H7 (cell line): ENCODE measurements around the gene LAMC1. TPM values are rescaled to one million over a fixed set of nuclear protein-coding genes. Genes with fewer than 3 reads are reported as not detected.
A peak's percentile ranks its signal among the peaks of the same experiment; 100 is the strongest.

Source experiments
- DNase-seq: peaks from one replicate; pipeline ENCODE4 v3.0.0; 2012
- H3K27me3 ChIP-seq: 2 replicates; pipeline ENCODE4 v1.6.0; 2011; ENCODE audit warnings: mild to moderate bottlenecking, low read length; ENCODE audit not compliant: control insufficient read depth, insufficient read depth
- H3K36me3 ChIP-seq: replicated peaks from 2 replicates; pipeline ENCODE4 v1.5.1; 2011; ENCODE audit warnings: low read length; ENCODE audit not compliant: control insufficient read depth, insufficient read depth
- H3K4me3 ChIP-seq: 2 replicates; pipeline ENCODE4 v1.5.1; 2011; ENCODE audit warnings: low read depth, mild to moderate bottlenecking, control low read depth, low read length, moderate library complexity; ENCODE audit not compliant: insufficient read depth
- total RNA-seq: library from RNA; depleted of rRNA; stranded (reverse); fragments of >200 nt; shearing (Covaris generic); gene quantifications from 2 replicates; pipeline ENCODE4 v1.2.3, GENCODE V29; 2014

Gene LAMC1
- total RNA-seq, 1 experiment from 2014 or later: 116 TPM

DNA sequence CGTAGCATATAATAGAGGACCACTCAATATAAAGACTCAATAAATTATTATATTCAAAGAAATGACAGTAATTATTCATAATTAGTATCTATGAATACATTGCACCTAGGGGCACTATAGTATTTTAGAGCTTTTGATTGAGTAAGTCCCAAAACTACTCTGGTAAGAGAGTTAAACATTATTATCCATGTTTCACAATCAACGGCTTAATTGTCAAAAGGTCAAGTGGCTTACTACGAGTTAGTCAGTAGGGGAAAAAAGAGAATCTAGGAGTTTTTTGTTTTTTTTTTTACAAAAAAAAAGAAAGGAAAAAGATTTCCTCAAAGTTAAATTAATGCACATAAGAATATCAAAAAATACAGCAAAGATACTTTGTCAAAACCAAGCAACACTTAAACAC is 20.4 kb upstream of the LAMC1 start:
- Histone ChIP-seq H3K27me3 (no peaks in the 10 kb centered on the region), H3K4me3 (no peak overlapping the region), H3K36me3 (no peaks in the 10 kb centered on the region)
- DNase-seq: no peak

DNA sequence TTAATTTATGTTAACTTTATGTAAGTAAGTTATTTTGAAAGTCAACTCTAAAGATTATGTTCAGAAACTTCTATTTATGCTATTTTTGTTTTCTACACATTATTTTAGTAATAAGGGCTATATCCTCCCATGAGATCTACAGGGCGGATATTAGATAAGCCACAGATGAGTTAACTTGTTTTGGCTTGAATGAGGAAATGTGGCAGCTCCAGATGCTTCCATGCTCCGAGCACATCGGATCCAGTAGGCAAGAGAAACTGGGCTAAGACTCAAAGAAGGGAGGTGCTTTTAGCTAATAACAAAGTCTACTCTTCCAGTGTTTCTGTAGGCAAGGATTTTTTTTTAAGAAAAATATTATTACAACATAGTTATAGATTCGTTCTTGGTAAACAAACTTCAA is 20.0 kb upstream of the LAMC1 start:
- H3K27me3 ChIP-seq: no peaks in the 10 kb centered on the region
- H3K36me3 ChIP-seq: no peaks in the 10 kb centered on the region
- no peak for DNase-seq
- H3K4me3 ChIP-seq: no peak overlapping the region

- no peak for DNase-seq
- H3K27me3 ChIP-seq: no peaks in the 10 kb centered on the region
- H3K36me3 ChIP-seq: no peaks in the 10 kb centered on the region
- H3K4me3 ChIP-seq: no peak overlapping the region
These were observed 19.1 kb upstream of the LAMC1 start for GRCh38 chr1:183004141-183004540.

GRCh38 chr1:183011859-183012258 is 11.4 kb upstream of the LAMC1 start:
- Histone ChIP-seq H3K27me3 (no peaks in the 10 kb centered on the region), H3K36me3 (no peaks in the 10 kb centered on the region), H3K4me3 (no peak overlapping the region)
- DNase-seq: no peak

DNA sequence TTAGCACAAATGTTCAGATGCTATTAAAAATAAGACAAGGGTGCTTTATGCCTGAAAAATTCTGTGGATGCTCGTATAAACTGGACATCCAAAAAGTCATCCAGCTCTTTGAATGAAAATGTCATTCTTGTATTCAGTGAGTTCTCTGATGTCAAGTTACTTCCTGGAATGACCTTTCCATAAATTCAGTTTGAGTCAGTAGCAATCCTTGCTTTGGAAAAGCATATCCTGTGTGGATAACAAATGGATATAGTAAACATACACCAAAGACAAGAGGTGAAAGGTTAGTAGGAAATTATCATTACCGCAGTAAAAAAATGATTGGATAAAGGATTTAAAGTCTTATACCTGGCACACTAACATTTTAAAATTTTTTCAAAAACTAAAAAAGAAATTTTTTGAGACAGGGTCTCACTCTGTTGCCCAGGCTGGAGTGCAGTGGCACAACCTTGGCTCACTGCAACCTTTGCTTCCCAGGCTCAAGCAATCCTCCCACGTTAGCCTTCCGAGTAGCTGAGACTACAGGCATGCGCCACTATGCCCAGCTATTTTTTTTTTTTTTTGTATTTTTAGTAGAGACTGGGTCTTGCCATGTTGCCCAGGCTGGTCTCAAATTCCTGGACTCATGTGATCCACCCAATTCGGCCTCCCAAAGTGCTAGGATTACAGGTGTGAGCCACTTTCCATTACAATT is 10.8 kb upstream of the LAMC1 start:
- DNase-seq: no peak
- Histone ChIP-seq H3K4me3 (no peak overlapping the region), H3K36me3 (no peaks in the 10 kb centered on the region), H3K27me3 (no peaks in the 10 kb centered on the region)

- no peak overlapping the region for H3K4me3 ChIP-seq
- H3K27me3 ChIP-seq: no peaks in the 10 kb centered on the region
- DNase-seq: no peak
These were observed 4.0 kb upstream of the LAMC1 start for GRCh38 chr1:183019139-183019740.

GRCh38 chr1:183019860-183020259 is 3.4 kb upstream of the LAMC1 start:
- DNase-seq: peak; percentile 48
- no peaks in the 10 kb centered on the region for H3K36me3 ChIP-seq
- H3K4me3 ChIP-seq: no peak overlapping the region

More at GRCh38 chr1:183019139-183019740, 4.0 kb upstream of the LAMC1 start:
- H3K36me3 ChIP-seq: no peaks in the 10 kb centered on the region

DNA sequence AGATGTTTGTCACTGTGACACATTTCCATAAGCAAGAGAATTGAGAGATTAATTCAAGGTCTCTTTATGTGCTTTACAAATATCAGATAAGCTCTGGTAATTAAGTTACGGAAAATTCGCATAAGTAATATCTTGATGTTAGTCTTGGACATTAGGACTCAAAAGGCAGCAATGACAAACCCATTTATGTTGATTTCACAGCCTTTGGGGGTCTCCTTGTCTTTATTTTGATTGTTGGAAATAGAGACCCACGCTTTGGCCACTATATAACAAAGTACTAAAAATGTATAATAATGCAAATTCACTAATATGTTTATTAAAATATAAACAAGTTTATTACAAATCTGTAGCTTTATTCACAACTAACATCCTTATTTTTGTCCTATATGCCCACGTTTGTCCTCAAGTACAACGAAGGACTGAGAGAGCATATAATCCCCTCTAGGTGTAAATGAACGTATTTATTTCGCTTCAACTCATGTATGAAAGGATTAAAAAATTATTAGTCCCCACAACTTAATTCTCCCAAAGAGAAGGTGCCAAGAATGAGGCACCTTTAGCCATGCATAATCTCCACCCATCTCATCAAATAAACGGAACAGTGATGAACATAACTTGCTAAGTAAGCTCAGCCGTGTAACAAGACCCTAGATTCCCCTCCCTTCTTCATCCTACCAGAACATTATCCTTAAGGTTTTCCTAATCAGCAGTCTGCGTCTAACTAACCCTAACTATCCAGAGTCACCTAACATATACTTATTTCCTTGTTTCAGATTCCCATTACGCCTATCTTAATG is 1.6 kb upstream of the LAMC1 start:
- no peak for DNase-seq
- Histone ChIP-seq H3K36me3 (no peaks in the 10 kb centered on the region), H3K27me3 (no peaks in the 10 kb centered on the region), H3K4me3 (peak overlapping the region; percentile 80)

More at GRCh38 chr1:183019860-183020259, 3.4 kb upstream of the LAMC1 start:
- no peaks in the 10 kb centered on the region for H3K27me3 ChIP-seq

DNA sequence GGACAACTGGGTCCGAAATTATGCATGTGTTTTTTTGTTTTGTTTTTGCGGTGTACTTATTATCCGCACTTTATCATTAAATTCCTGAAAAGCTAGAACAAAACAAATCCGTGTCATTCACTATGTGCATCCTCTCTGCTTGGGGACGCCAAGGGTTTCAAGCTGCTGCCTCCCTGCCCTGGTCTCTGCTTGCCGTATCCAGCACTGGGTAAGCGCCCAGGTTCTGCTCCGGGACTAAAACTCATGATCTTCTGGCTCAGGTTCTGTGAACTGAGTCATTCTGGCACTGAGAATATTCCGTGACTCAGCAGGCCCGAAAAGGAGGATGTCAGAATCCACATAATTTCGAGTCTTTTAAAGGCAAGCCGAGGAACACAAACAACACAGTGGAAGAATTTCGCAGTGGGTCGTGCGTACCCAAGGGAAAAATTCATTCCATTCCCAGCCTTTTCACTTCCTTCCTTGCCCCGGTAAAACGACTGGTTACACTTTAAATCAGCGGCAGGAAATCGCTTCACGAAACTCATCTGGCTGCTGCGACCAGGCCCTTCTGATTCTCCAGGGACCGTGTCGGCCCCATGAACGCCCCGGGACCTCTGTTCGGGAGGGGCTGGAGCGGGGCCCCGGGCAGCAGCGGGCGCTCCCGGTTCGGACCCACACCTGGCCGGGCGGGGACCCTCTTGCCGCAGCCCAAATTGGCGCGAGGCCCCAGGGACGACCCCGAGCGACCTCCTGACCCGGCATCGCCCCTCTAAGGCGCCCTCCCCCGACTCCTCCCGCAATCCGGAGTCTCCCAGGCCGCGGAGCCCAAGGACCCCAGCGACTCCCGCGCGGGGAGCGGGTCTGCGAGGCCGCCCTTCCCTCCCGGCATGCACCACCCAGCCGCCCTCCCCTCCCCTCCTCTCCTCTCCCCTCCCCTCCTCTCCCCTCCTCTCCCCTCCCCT is 746 bp upstream of the LAMC1 start:
- H3K27me3 ChIP-seq: no peaks in the 10 kb centered on the region
- peak; percentile 44 for DNase-seq
- peak overlapping the region; percentile 80 for H3K4me3 ChIP-seq

GRCh38 chr1:183023601-183024316 is 539 bp downstream of the LAMC1 start:
- no peaks in the 10 kb centered on the region for H3K27me3 ChIP-seq
- H3K4me3 ChIP-seq: peak overlapping the region; percentile 87
- peak; percentile 87 for DNase-seq
- H3K36me3 ChIP-seq: no peaks in the 10 kb centered on the region

More for the DNA sequence above, 746 bp upstream of the LAMC1 start:
- no peaks in the 10 kb centered on the region for H3K36me3 ChIP-seq

DNA sequence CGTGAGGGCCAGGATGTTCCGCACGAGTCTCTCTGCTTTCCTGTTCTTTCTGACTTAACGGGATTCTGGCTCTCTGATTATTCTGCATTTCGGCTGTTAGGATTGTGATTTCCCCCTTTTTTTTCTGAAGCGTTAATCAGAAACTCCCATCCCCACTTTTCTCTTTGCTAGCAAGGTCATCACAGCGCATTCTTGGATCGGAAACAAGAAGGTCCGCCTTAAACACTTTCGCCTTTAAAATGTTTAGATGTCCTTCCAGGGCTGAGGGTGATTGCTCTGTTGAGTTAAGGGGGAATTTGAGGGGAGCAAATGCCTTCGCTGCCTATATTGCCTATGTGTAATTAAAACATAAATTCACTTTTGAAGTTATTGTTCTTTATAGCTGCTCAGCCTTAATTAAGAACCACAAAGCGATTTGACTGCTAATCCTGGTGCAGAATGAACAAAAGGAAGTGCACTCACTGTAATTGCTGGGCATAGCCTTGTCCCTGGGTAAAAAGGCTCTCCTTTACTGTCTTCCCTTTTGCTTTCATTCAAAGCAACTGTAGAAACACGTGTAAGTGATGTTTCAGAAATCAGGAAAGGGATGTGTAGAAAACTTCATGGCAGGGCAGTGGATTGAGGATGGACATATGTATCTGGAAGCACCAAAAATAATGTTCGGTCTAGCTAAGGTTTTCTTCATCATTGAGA is 1.2 kb downstream of the LAMC1 start:
- Histone ChIP-seq H3K27me3 (no peaks in the 10 kb centered on the region), H3K36me3 (no peaks in the 10 kb centered on the region), H3K4me3 (peak overlapping the region; percentile 87)
- DNase-seq: no peak

DNA sequence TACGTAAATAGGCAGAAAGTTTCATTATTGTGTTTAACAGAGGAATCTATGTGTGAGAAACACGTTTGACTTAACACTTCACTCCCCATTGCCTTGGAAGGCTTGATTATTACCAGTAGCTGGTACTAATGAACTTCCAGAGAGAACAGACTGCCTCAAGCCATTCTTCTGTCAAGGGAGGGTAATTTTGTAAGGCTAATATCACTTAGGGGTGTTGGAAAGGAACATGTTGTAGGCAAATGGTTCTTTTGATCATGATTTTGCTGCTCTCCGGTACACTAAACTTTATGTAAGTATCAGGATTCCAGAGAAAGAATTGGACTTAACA is 1.8 kb downstream of the LAMC1 start:
- Histone ChIP-seq H3K27me3 (no peaks in the 10 kb centered on the region), H3K36me3 (no peaks in the 10 kb centered on the region)
- no peak for DNase-seq

More for the DNA sequence above, 1.8 kb downstream of the LAMC1 start:
- H3K4me3 ChIP-seq: peak overlapping the region; percentile 87; the same call in 1 of the 2 replicates
